Memory B cell (primary cell): ENCODE results near the gene SYT12.

Experiments used
- ATAC-seq: fragments of 150-1000 bp; cut with Tn5 transposase; 2 replicates; pipeline ENCODE4 v1.10.0; 2021; ENCODE audit warnings: low read depth, mild to moderate bottlenecking, moderate library complexity
- DNase-seq, 2 donors: peaks; one replicate each; pipeline ENCODE4 v3.0.0; 2022; ENCODE audit warnings: low spot score in 2 of 2
- H3K27ac Mint-ChIP-seq: one replicate; pipeline ENCODE4 v1.8.0; 2022; ENCODE audit warnings: mild to moderate bottlenecking, moderate library complexity, mixed read lengths
- H3K27me3 Mint-ChIP-seq: one replicate; pipeline ENCODE4 v1.8.0; 2022; ENCODE audit warnings: mixed read lengths
- H3K36me3 Mint-ChIP-seq: one replicate; pipeline ENCODE4 v1.8.0; 2022; ENCODE audit warnings: mild to moderate bottlenecking, mixed read lengths
- H3K4me1 Mint-ChIP-seq: one replicate; pipeline ENCODE4 v1.8.0; 2022; ENCODE audit warnings: mixed read lengths
- H3K4me3 Mint-ChIP-seq: one replicate; pipeline ENCODE4 v1.8.0; 2022; ENCODE audit warnings: mild to moderate bottlenecking, moderate library complexity, mixed read lengths
- H3K9me3 Mint-ChIP-seq: one replicate; pipeline ENCODE4 v1.8.0; 2022; ENCODE audit warnings: mixed read lengths

SYT12 gene

GRCh38 chr11:67022961-67023956 is at the start of gene SYT12:
Gene SYT12 (plus strand): TSS chr11:67023134. CDS start chr11:67030145, 7,011 bp downstream.
- H3K4me1 Mint-ChIP-seq = peaks cover 31% of the 10 kb centered on the region
- peaks cover 29% of the 10 kb centered on the region for H3K27me3 Mint-ChIP-seq
- peak within 1 kb of the TSS; percentile 39 for H3K4me3 Mint-ChIP-seq
- no peak for ATAC-seq
- peaks cover 2% of the 10 kb centered on the region for H3K36me3 Mint-ChIP-seq
- DNase-seq = no peak
- H3K27ac Mint-ChIP-seq = no peak within 1 kb of the TSS
- H3K9me3 Mint-ChIP-seq = peaks cover 3% of the 10 kb centered on the region

- DNase-seq (no peak), ATAC-seq (no peak)
- Mint-ChIP-seq H3K9me3 (peaks cover 5% of the 10 kb centered on the region), H3K27ac (no peak overlapping the region), H3K36me3 (no peaks in the 10 kb centered on the region), H3K27me3 (peaks cover 24% of the 10 kb centered on the region), H3K4me3 (no peak overlapping the region), H3K4me1 (no peaks in the 10 kb centered on the region)
Observed at GRCh38 chr11:66973956-66974580, 48.9 kb upstream of the SYT12 start.

- peaks cover 5% of the 10 kb centered on the region for H3K9me3 Mint-ChIP-seq
- no peak for DNase-seq
- H3K27me3 Mint-ChIP-seq = peaks cover 26% of the 10 kb centered on the region
- no peak within 1 kb of the TSS for H3K4me3 Mint-ChIP-seq
- ATAC-seq = no peak
- no peaks in the 10 kb centered on the region for H3K4me1 Mint-ChIP-seq
- no peak within 1 kb of the TSS for H3K27ac Mint-ChIP-seq
- peaks cover 2% of the 10 kb centered on the region for H3K36me3 Mint-ChIP-seq
Observed at GRCh38 chr11:66974724-66975404, 48.1 kb upstream of the SYT12 start, which contains the start of gene C11orf86. Gene C11orf86 (plus strand): TSS chr11:66975304. CDS start chr11:66975363, 59 bp downstream.

GRCh38 chr11:66975405-66976027 is 47.4 kb upstream of the SYT12 start:
- Mint-ChIP-seq H3K27ac (no peak overlapping the region), H3K36me3 (peaks cover 3% of the 10 kb centered on the region), H3K4me3 (no peak overlapping the region), H3K9me3 (peaks cover 4% of the 10 kb centered on the region), H3K27me3 (peaks cover 23% of the 10 kb centered on the region), H3K4me1 (no peaks in the 10 kb centered on the region)
- DNase-seq (no peak), ATAC-seq (no peak)

- peaks cover 18% of the 10 kb centered on the region for H3K27me3 Mint-ChIP-seq
- DNase-seq (peak in 1 of 2 donors; percentile 28), ATAC-seq (no peak)
- H3K4me3 Mint-ChIP-seq = no peak overlapping the region
- no peaks in the 10 kb centered on the region for H3K9me3 Mint-ChIP-seq
- H3K36me3 Mint-ChIP-seq = peaks cover 3% of the 10 kb centered on the region
- H3K27ac Mint-ChIP-seq = no peak overlapping the region
- no peaks in the 10 kb centered on the region for H3K4me1 Mint-ChIP-seq
Observed at GRCh38 chr11:66976028-66976467, 46.9 kb upstream of the SYT12 start.

GRCh38 chr11:66976925-66977324 is 46.0 kb upstream of the SYT12 start:
- H3K27ac Mint-ChIP-seq = no peak overlapping the region
- H3K27me3 Mint-ChIP-seq = peaks cover 18% of the 10 kb centered on the region
- no peaks in the 10 kb centered on the region for H3K9me3 Mint-ChIP-seq
- H3K36me3 Mint-ChIP-seq = peaks cover 3% of the 10 kb centered on the region
- H3K4me1 Mint-ChIP-seq = no peaks in the 10 kb centered on the region
- ATAC-seq (no peak), DNase-seq (no peak)
- no peak overlapping the region for H3K4me3 Mint-ChIP-seq

GRCh38 chr11:66978229-66978628 is 44.7 kb upstream of the SYT12 start:
- H3K27me3 Mint-ChIP-seq = peaks cover 20% of the 10 kb centered on the region
- no peaks in the 10 kb centered on the region for H3K4me1 Mint-ChIP-seq
- H3K27ac Mint-ChIP-seq = no peak overlapping the region
- DNase-seq (no peak), ATAC-seq (no peak)
- no peaks in the 10 kb centered on the region for H3K9me3 Mint-ChIP-seq
- peaks cover 3% of the 10 kb centered on the region for H3K36me3 Mint-ChIP-seq
- H3K4me3 Mint-ChIP-seq = no peak overlapping the region

GRCh38 chr11:66978717-66979116 is 44.2 kb upstream of the SYT12 start:
- no peak overlapping the region for H3K4me3 Mint-ChIP-seq
- ATAC-seq (no peak), DNase-seq (no peak)
- no peaks in the 10 kb centered on the region for H3K4me1 Mint-ChIP-seq
- H3K9me3 Mint-ChIP-seq = no peaks in the 10 kb centered on the region
- peaks cover 20% of the 10 kb centered on the region for H3K27me3 Mint-ChIP-seq
- H3K27ac Mint-ChIP-seq = no peak overlapping the region
- peaks cover 3% of the 10 kb centered on the region for H3K36me3 Mint-ChIP-seq

- H3K36me3 Mint-ChIP-seq = peaks cover 3% of the 10 kb centered on the region
- peaks cover 19% of the 10 kb centered on the region for H3K27me3 Mint-ChIP-seq
- no peaks in the 10 kb centered on the region for H3K9me3 Mint-ChIP-seq
- H3K27ac Mint-ChIP-seq = no peak overlapping the region
- no peaks in the 10 kb centered on the region for H3K4me1 Mint-ChIP-seq
- DNase-seq (no peak), ATAC-seq (no peak)
- no peak overlapping the region for H3K4me3 Mint-ChIP-seq
Observed at GRCh38 chr11:66979336-66979980, 43.5 kb upstream of the SYT12 start.

GRCh38 chr11:66981976-66982578 is 40.9 kb upstream of the SYT12 start:
- H3K9me3 Mint-ChIP-seq = no peaks in the 10 kb centered on the region
- no peak overlapping the region for H3K27ac Mint-ChIP-seq
- ATAC-seq (no peak), DNase-seq (no peak)
- H3K27me3 Mint-ChIP-seq = peaks cover 22% of the 10 kb centered on the region
- no peaks in the 10 kb centered on the region for H3K4me1 Mint-ChIP-seq
- H3K36me3 Mint-ChIP-seq = peaks cover 3% of the 10 kb centered on the region
- no peak overlapping the region for H3K4me3 Mint-ChIP-seq

GRCh38 chr11:66983275-66983924 is 39.5 kb upstream of the SYT12 start:
- Mint-ChIP-seq H3K27ac (no peak overlapping the region), H3K4me1 (no peaks in the 10 kb centered on the region), H3K9me3 (no peaks in the 10 kb centered on the region), H3K36me3 (peaks cover 3% of the 10 kb centered on the region), H3K4me3 (no peak overlapping the region), H3K27me3 (peaks cover 26% of the 10 kb centered on the region)
- DNase-seq (no peak), ATAC-seq (no peak)

- H3K9me3 Mint-ChIP-seq = no peaks in the 10 kb centered on the region
- H3K36me3 Mint-ChIP-seq = no peaks in the 10 kb centered on the region
- ATAC-seq = no peak
- H3K27me3 Mint-ChIP-seq = peaks cover 29% of the 10 kb centered on the region
- DNase-seq = no peak
- no peaks in the 10 kb centered on the region for H3K4me1 Mint-ChIP-seq
- no peak overlapping the region for H3K4me3 Mint-ChIP-seq
- no peak overlapping the region for H3K27ac Mint-ChIP-seq
Observed at GRCh38 chr11:66985508-66986177, 37.3 kb upstream of the SYT12 start.
